Nephron progenitor cell (in vitro differentiated cells): ENCODE measurements around the gene ADAP1.

Experiments used
- DNase-seq: peaks from one replicate; pipeline ENCODE4 v3.0.0; 2021
- H3K27ac Mint-ChIP-seq: 2 replicates; pipeline ENCODE4 v1.8.0; 2021; ENCODE audit warnings: mild to moderate bottlenecking, moderate library complexity, mixed read lengths
- H3K27me3 Mint-ChIP-seq: 2 replicates; pipeline ENCODE4 v1.8.0; 2021; ENCODE audit warnings: mild to moderate bottlenecking, low read depth, mixed read lengths; ENCODE audit not compliant: poor library complexity
- H3K36me3 Mint-ChIP-seq: 2 replicates; pipeline ENCODE4 v1.8.0; 2021; ENCODE audit warnings: low read depth, mixed read lengths
- H3K4me1 Mint-ChIP-seq: 2 replicates; pipeline ENCODE4 v1.8.0; 2021; ENCODE audit warnings: mixed read lengths
- H3K4me3 Mint-ChIP-seq: 2 replicates; pipeline ENCODE4 v1.8.0; 2021; ENCODE audit warnings: mild to moderate bottlenecking, moderate library complexity, mixed read lengths
- H3K9me3 Mint-ChIP-seq: 2 replicates; pipeline ENCODE4 v1.8.0; 2021; ENCODE audit warnings: mild to moderate bottlenecking, moderate library complexity, mixed read lengths
- TF ChIP-seq, protein P1 (sequence below): fragments of 200-600 bp; sonication (generic); IDR thresholded peaks from 2 replicates; pipeline ENCODE4 v1.5.0; 2021; ENCODE audit warnings: antibody characterized with exemption

The ADAP1 gene

DNA sequence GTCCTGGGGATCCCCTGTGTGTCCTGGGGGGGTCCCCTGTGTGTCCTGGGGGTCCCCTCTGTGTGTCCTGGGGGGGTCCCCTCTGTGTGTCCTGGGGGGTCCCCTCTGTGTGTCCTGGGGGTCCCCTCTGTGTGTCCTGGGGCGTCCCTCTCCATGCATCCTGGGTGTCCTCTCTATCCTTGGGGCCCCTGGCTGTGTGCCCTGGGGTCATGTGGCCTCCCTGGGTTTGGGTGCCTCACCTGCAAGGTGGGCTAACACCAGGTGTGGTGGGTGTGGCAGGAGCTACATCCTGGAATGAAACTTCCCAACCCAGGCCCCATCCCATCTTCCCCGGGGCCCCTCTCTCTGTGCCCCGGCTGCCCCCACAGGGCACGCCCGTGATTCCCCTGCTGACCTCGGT is 33.4 kb upstream of the ADAP1 start:
- H3K9me3 Mint-ChIP-seq, result no peaks in the 10 kb centered on the region
- TF ChIP-seq, protein P1, sequence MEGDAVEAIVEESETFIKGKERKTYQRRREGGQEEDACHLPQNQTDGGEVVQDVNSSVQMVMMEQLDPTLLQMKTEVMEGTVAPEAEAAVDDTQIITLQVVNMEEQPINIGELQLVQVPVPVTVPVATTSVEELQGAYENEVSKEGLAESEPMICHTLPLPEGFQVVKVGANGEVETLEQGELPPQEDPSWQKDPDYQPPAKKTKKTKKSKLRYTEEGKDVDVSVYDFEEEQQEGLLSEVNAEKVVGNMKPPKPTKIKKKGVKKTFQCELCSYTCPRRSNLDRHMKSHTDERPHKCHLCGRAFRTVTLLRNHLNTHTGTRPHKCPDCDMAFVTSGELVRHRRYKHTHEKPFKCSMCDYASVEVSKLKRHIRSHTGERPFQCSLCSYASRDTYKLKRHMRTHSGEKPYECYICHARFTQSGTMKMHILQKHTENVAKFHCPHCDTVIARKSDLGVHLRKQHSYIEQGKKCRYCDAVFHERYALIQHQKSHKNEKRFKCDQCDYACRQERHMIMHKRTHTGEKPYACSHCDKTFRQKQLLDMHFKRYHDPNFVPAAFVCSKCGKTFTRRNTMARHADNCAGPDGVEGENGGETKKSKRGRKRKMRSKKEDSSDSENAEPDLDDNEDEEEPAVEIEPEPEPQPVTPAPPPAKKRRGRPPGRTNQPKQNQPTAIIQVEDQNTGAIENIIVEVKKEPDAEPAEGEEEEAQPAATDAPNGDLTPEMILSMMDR, result no peak
- DNase-seq, result no peak
- no peak overlapping the region for H3K27ac Mint-ChIP-seq
- H3K4me3 Mint-ChIP-seq, result no peak overlapping the region
- H3K36me3 Mint-ChIP-seq, result no peaks in the 10 kb centered on the region
- H3K27me3 Mint-ChIP-seq, result no peaks in the 10 kb centered on the region
- peaks cover 23% of the 10 kb centered on the region for H3K4me1 Mint-ChIP-seq

- no peak for DNase-seq
- H3K27ac Mint-ChIP-seq, result no peak overlapping the region
- H3K27me3 Mint-ChIP-seq, result no peaks in the 10 kb centered on the region
- no peaks in the 10 kb centered on the region for H3K36me3 Mint-ChIP-seq
- H3K9me3 Mint-ChIP-seq, result no peaks in the 10 kb centered on the region
- no peak overlapping the region for H3K4me3 Mint-ChIP-seq
- TF ChIP-seq, protein P1, result no peak
- peaks cover 21% of the 10 kb centered on the region for H3K4me1 Mint-ChIP-seq
These were observed 32.6 kb upstream of the ADAP1 start for GRCh38 chr7:986766-987751.

DNA sequence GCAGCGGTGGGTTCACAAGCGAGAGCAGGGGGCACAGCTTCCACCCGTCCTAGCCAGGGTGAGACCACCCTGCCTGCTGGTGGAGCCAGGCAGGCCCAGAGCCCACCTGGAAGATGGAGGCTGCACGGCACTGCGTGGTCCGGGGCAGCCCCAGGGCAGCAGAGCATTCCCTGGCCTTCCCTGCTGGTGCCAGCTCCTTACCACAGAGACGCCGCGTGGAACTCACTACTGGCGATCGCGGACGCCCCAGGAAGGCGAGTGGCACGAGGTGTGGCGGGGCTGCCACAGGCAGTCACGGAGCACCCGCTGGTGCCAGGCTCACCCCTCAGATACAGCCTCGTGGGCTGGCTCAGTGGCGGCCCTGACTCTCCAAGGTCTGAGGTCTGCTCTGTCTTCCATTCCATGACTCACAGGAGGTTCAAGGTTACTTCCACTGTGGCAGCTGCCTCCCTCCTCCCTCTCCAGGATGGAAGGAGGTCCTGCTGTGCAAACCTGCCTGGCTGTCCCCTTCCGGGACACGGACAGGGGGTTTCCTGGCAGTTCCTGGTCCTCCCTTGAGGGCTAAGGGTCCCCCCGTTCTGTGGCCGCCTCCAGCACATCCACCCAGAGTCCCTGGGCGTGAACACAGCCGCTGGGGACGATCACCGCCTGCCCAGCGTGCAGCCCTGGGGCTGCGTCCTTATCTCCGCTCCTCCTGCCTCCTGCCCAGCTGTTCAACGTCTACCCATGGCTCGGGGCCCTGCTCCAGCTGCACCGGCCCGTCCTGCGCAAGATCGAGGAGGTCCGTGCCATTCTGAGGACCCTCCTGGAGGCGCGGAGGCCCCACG is 31.6 kb upstream of the ADAP1 start:
- H3K36me3 Mint-ChIP-seq, result no peaks in the 10 kb centered on the region
- no peaks in the 10 kb centered on the region for H3K27me3 Mint-ChIP-seq
- peaks cover 12% of the 10 kb centered on the region for H3K4me1 Mint-ChIP-seq

GRCh38 chr7:985127-985416 is 30.6 kb upstream of the ADAP1 start:
- H3K9me3 Mint-ChIP-seq, result no peaks in the 10 kb centered on the region
- no peak overlapping the region for H3K27ac Mint-ChIP-seq
- DNase-seq, result no peak

More for the DNA sequence above, 31.6 kb upstream of the ADAP1 start:
- Mint-ChIP-seq H3K9me3 (no peaks in the 10 kb centered on the region), H3K4me3 (no peak overlapping the region), H3K27ac (no peak overlapping the region)
- no peak for DNase-seq
- TF ChIP-seq, protein P1, result no peak

GRCh38 chr7:984361-985126 is 30.1 kb upstream of the ADAP1 start:
- no peak for DNase-seq
- H3K4me1 Mint-ChIP-seq, result peaks cover 11% of the 10 kb centered on the region
- TF ChIP-seq, protein P1, result no peak

More at GRCh38 chr7:985127-985416, 30.6 kb upstream of the ADAP1 start:
- Mint-ChIP-seq H3K4me3 (no peak overlapping the region), H3K4me1 (peaks cover 14% of the 10 kb centered on the region), H3K36me3 (no peaks in the 10 kb centered on the region), H3K27me3 (peaks cover 2% of the 10 kb centered on the region)
- TF ChIP-seq, protein P1, result no peak

More at GRCh38 chr7:984361-985126, 30.1 kb upstream of the ADAP1 start:
- Mint-ChIP-seq H3K36me3 (no peaks in the 10 kb centered on the region), H3K27ac (no peak overlapping the region), H3K9me3 (no peaks in the 10 kb centered on the region), H3K27me3 (peaks cover 4% of the 10 kb centered on the region), H3K4me3 (no peak overlapping the region)
